ENCODE results near the gene GTF3C4.

GTF3C4 gene

DNA sequence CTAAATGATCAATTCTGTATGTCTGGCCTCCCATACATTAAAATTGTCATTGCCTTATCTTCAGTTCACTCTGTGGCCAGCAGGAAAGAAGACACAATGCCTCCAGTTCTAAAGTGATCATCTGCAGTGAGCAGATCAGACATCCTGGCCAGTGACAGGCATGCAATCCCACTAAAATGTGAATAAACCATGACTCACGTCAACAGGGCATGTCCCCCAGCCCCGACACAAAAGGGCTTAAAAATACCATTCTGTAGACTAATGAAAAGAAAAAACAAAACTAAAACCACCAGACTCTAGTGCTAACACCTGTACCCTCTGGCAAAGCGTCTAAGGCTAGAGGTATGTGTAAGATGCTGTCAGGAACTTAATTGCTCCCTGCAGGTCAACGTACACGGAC, 39.0 kb upstream of the GTF3C4 start:
- H3K9me3 ChIP-seq (replicated peaks in 1 of 2; ENCODE audit: control insufficient read depth in 2 of 2, insufficient read depth in 1 of 2, low read depth in 1 of 2, low read length in 2 of 2), result no peaks in the 10 kb centered on the region
- no peak overlapping the region for H2BK5ac ChIP-seq (ENCODE audit: low read length)
- H3K9ac ChIP-seq (ENCODE audit: low read depth, low read length, poor library complexity), result no peak overlapping the region
- no peak overlapping the region for H2BK15ac ChIP-seq (ENCODE audit: low read length)
- H4K91ac ChIP-seq (ENCODE audit: low read depth, low read length, poor library complexity), result no peak overlapping the region
- H3K14ac ChIP-seq (ENCODE audit: low read length), result no peak overlapping the region
- no peak for DNase-seq (ENCODE audit: low spot score)
- H3K23ac ChIP-seq (ENCODE audit: low read depth, low read length, poor library complexity), result no peak overlapping the region
- no peak overlapping the region for H2AFZ ChIP-seq (ENCODE audit: low read length)
- H3K4ac ChIP-seq (ENCODE audit: low read length), result no peak overlapping the region
- H3K4me1 ChIP-seq (ENCODE audit: control insufficient read depth in 2 of 2, insufficient read depth in 1 of 2, low read depth in 1 of 2, low read length in 2 of 2), result no peaks in the 10 kb centered on the region
- H3K27me3 ChIP-seq (ENCODE audit: control insufficient read depth in 3 of 3, insufficient read depth in 3 of 3, low read depth in 1 of 3, low read length in 3 of 3), result no peaks in the 10 kb centered on the region
- no peak overlapping the region for H3K27ac ChIP-seq (replicated peaks; ENCODE audit: low read length)
- no peak overlapping the region for H2AK5ac ChIP-seq (ENCODE audit: low read depth, low read length)
- no peak overlapping the region for H2BK12ac ChIP-seq (ENCODE audit: low read length)
- H3K18ac ChIP-seq (ENCODE audit: low read length), result no peak overlapping the region
- H4K8ac ChIP-seq (ENCODE audit: low read depth, low read length), result no peak overlapping the region
- WGBS, 2 donors (ENCODE audit: extremely low coverage in 2 of 2, insufficient read length in 2 of 2, insufficient replicate concordance in 1 of 2), result no CpG with 5 or more reads among the region's 5 CpGs
- peaks cover 20 to 72% of the 10 kb centered on the region in 2 donors for H3K36me3 ChIP-seq (replicated peaks in 1 of 2; ENCODE audit: control insufficient read depth in 2 of 2, insufficient read depth in 2 of 2, low read length in 2 of 2)
- H3K79me1 ChIP-seq (ENCODE audit: low read depth, low read length), result no peaks in the 10 kb centered on the region
- no peak overlapping the region for H2BK120ac ChIP-seq (ENCODE audit: low read depth, low read length)
- no peak overlapping the region for H3K4me2 ChIP-seq (ENCODE audit: insufficient read depth, low read length, poor library complexity, severe bottlenecking)
- H3K4me3 ChIP-seq (ENCODE audit: low read length in 2 of 2), result no peak overlapping the region

DNA sequence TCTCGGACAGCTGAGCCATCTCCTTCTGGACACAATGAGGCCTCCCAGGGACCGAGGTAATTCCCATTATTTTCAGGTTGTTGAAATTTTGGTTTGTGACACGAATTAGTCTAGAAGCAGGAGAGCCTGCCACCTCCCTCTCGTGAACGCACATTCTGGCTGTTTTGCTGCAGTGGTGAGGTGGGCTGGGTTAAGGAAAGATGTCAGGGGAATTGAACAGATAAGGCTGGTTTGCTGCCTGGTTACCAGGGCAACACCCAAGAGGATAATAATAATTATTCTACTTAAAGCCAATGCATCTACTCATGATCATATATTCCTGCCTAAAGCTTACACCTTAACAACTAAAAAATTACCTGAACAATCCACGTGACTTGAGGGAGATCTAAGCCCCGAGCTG, 38.6 kb upstream of the GTF3C4 start:
- Histone ChIP-seq H4K8ac (ENCODE audit: low read depth, low read length) (no peak overlapping the region), H3K27ac (replicated peaks; ENCODE audit: low read length) (no peak overlapping the region)
- no CpG with 5 or more reads among the region's 7 CpGs for WGBS, 2 donors (ENCODE audit: extremely low coverage in 2 of 2, insufficient read length in 2 of 2, insufficient replicate concordance in 1 of 2)

DNA sequence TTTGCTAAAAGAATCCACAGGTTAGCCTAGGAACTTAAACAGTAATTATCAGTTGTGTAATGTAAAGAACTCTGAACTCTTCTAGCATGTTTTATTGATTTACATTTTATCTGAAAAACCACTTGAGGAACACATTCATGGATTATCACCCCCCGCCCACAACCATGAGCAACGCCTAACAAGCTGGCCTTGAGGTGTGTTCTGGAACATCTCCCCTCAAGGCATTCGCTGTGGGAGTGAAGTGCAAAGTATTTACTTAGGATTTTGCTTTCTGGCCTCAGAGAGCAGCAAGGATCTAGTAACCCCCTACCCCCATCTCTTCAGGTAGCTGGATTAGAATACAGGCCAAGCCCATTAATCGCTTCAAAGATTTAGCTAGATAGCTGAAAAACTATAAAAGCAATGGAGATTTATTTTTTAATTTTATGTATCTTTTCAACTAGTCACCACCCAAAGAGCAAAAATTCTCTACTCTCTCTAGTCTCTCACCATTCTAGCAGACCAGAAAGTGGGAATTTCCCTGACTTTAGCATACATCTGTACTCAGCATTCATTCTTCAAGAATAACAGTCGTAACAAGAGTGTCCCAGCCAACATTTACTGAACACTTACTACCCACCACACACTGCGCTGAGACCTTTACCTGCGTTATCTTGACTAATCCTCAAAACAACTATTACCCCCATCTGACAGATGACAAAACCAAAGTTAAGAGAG, 37.7 kb upstream of the GTF3C4 start:
- H2BK15ac ChIP-seq (ENCODE audit: low read length), result no peak overlapping the region
- H2AFZ ChIP-seq (ENCODE audit: low read length), result no peak overlapping the region
- H3K4me3 ChIP-seq (ENCODE audit: low read length in 2 of 2), result no peak overlapping the region
- DNase-seq (ENCODE audit: low spot score), result no peak
- H3K36me3 ChIP-seq (replicated peaks in 1 of 2; ENCODE audit: control insufficient read depth in 2 of 2, insufficient read depth in 2 of 2, low read length in 2 of 2), result peaks cover 21 to 72% of the 10 kb centered on the region in 2 donors
- WGBS, 2 donors (ENCODE audit: extremely low coverage in 2 of 2, insufficient read length in 2 of 2, insufficient replicate concordance in 1 of 2), result no CpG with 5 or more reads among the region's 7 CpGs
- no peak overlapping the region for H4K91ac ChIP-seq (ENCODE audit: low read depth, low read length, poor library complexity)
- no peak overlapping the region for H3K23ac ChIP-seq (ENCODE audit: low read depth, low read length, poor library complexity)
- H4K8ac ChIP-seq (ENCODE audit: low read depth, low read length), result no peak overlapping the region
- H3K14ac ChIP-seq (ENCODE audit: low read length), result no peak overlapping the region
- no peaks in the 10 kb centered on the region for H3K9me3 ChIP-seq (replicated peaks in 1 of 2; ENCODE audit: control insufficient read depth in 2 of 2, insufficient read depth in 1 of 2, low read depth in 1 of 2, low read length in 2 of 2)
- H3K27me3 ChIP-seq (ENCODE audit: control insufficient read depth in 3 of 3, insufficient read depth in 3 of 3, low read depth in 1 of 3, low read length in 3 of 3), result no peaks in the 10 kb centered on the region
- no peaks in the 10 kb centered on the region for H3K79me1 ChIP-seq (ENCODE audit: low read depth, low read length)
- H2BK5ac ChIP-seq (ENCODE audit: low read length), result no peak overlapping the region
- H2BK120ac ChIP-seq (ENCODE audit: low read depth, low read length), result no peak overlapping the region
- no peak overlapping the region for H2AK5ac ChIP-seq (ENCODE audit: low read depth, low read length)
- H3K4me1 ChIP-seq (ENCODE audit: control insufficient read depth in 2 of 2, insufficient read depth in 1 of 2, low read depth in 1 of 2, low read length in 2 of 2), result no peaks in the 10 kb centered on the region
- no peak overlapping the region for H3K27ac ChIP-seq (replicated peaks; ENCODE audit: low read length)
- H2BK12ac ChIP-seq (ENCODE audit: low read length), result no peak overlapping the region
- H3K18ac ChIP-seq (ENCODE audit: low read length), result no peak overlapping the region
- no peak overlapping the region for H3K9ac ChIP-seq (ENCODE audit: low read depth, low read length, poor library complexity)
- H3K4ac ChIP-seq (ENCODE audit: low read length), result no peak overlapping the region
- no peak overlapping the region for H3K4me2 ChIP-seq (ENCODE audit: insufficient read depth, low read length, poor library complexity, severe bottlenecking)

More for the DNA sequence above, 38.6 kb upstream of the GTF3C4 start:
- Histone ChIP-seq H3K4me2 (ENCODE audit: insufficient read depth, low read length, poor library complexity, severe bottlenecking) (no peak overlapping the region), H3K4me1 (ENCODE audit: control insufficient read depth in 2 of 2, insufficient read depth in 1 of 2, low read depth in 1 of 2, low read length in 2 of 2) (no peaks in the 10 kb centered on the region), H3K18ac (ENCODE audit: low read length) (no peak overlapping the region), H4K91ac (ENCODE audit: low read depth, low read length, poor library complexity) (no peak overlapping the region), H2BK12ac (ENCODE audit: low read length) (no peak overlapping the region), H3K9ac (ENCODE audit: low read depth, low read length, poor library complexity) (no peak overlapping the region), H2BK120ac (ENCODE audit: low read depth, low read length) (no peak overlapping the region), H3K23ac (ENCODE audit: low read depth, low read length, poor library complexity) (no peak overlapping the region), H2AK5ac (ENCODE audit: low read depth, low read length) (no peak overlapping the region), H3K79me1 (ENCODE audit: low read depth, low read length) (no peaks in the 10 kb centered on the region), H2AFZ (ENCODE audit: low read length) (no peak overlapping the region), H3K4ac (ENCODE audit: low read length) (no peak overlapping the region), H3K36me3 (replicated peaks in 1 of 2; ENCODE audit: control insufficient read depth in 2 of 2, insufficient read depth in 2 of 2, low read length in 2 of 2) (peaks cover 20 to 72% of the 10 kb centered on the region in 2 donors), H3K9me3 (replicated peaks in 1 of 2; ENCODE audit: control insufficient read depth in 2 of 2, insufficient read depth in 1 of 2, low read depth in 1 of 2, low read length in 2 of 2) (no peaks in the 10 kb centered on the region), H2BK15ac (ENCODE audit: low read length) (no peak overlapping the region), H3K4me3 (ENCODE audit: low read length in 2 of 2) (no peak overlapping the region), H2BK5ac (ENCODE audit: low read length) (no peak overlapping the region), H3K14ac (ENCODE audit: low read length) (no peak overlapping the region), H3K27me3 (ENCODE audit: control insufficient read depth in 3 of 3, insufficient read depth in 3 of 3, low read depth in 1 of 3, low read length in 3 of 3) (no peaks in the 10 kb centered on the region)
- no peak for DNase-seq (ENCODE audit: low spot score)

DNA sequence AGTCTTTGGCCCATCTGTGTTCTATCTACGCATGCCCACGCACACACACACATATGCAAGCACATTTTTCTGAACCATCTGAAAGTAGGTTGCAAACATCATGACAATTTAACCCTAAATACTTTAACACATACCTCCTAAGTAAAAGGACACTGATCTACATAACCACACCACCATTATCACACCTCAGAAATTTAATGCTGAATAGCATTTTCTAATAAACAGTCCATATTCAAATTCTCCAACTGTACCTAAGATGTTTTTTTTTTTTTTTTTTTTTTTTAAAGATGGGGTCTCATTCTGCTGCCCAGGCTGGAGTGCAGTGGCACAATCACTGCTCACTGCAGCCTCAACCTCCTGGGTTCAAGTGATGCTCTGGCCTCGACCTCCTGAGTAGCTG, 35.9 kb upstream of the GTF3C4 start:
- no CpG with 5 or more reads among the region's 3 CpGs for WGBS, 2 donors (ENCODE audit: extremely low coverage in 2 of 2, insufficient read length in 2 of 2, insufficient replicate concordance in 1 of 2)
- no peak overlapping the region for H3K18ac ChIP-seq (ENCODE audit: low read length)

More for the DNA sequence above, 35.9 kb upstream of the GTF3C4 start:
- no peak overlapping the region for H2BK5ac ChIP-seq (ENCODE audit: low read length)
- H3K23ac ChIP-seq (ENCODE audit: low read depth, low read length, poor library complexity), result no peak overlapping the region
- no peak overlapping the region for H2BK12ac ChIP-seq (ENCODE audit: low read length)
- H4K8ac ChIP-seq (ENCODE audit: low read depth, low read length), result no peak overlapping the region
- H3K9ac ChIP-seq (ENCODE audit: low read depth, low read length, poor library complexity), result no peak overlapping the region
- H3K4me3 ChIP-seq (ENCODE audit: low read length in 2 of 2), result no peak overlapping the region
- no peak overlapping the region for H2AFZ ChIP-seq (ENCODE audit: low read length)
- no peak overlapping the region for H4K91ac ChIP-seq (ENCODE audit: low read depth, low read length, poor library complexity)
- H3K4ac ChIP-seq (ENCODE audit: low read length), result no peak overlapping the region
- H3K79me1 ChIP-seq (ENCODE audit: low read depth, low read length), result no peaks in the 10 kb centered on the region
- H2AK5ac ChIP-seq (ENCODE audit: low read depth, low read length), result no peak overlapping the region
- H2BK15ac ChIP-seq (ENCODE audit: low read length), result no peak overlapping the region
- no peak overlapping the region for H3K14ac ChIP-seq (ENCODE audit: low read length)
- H2BK120ac ChIP-seq (ENCODE audit: low read depth, low read length), result no peak overlapping the region
- H3K27me3 ChIP-seq (ENCODE audit: control insufficient read depth in 3 of 3, insufficient read depth in 3 of 3, low read depth in 1 of 3, low read length in 3 of 3), result no peaks in the 10 kb centered on the region
- no peak overlapping the region for H3K27ac ChIP-seq (replicated peaks; ENCODE audit: low read length)
- peaks cover 22 to 72% of the 10 kb centered on the region in 2 donors for H3K36me3 ChIP-seq (replicated peaks in 1 of 2; ENCODE audit: control insufficient read depth in 2 of 2, insufficient read depth in 2 of 2, low read length in 2 of 2)
- H3K4me1 ChIP-seq (ENCODE audit: control insufficient read depth in 2 of 2, insufficient read depth in 1 of 2, low read depth in 1 of 2, low read length in 2 of 2), result no peaks in the 10 kb centered on the region
- no peak for DNase-seq (ENCODE audit: low spot score)
- no peaks in the 10 kb centered on the region for H3K9me3 ChIP-seq (replicated peaks in 1 of 2; ENCODE audit: control insufficient read depth in 2 of 2, insufficient read depth in 1 of 2, low read depth in 1 of 2, low read length in 2 of 2)
- H3K4me2 ChIP-seq (ENCODE audit: insufficient read depth, low read length, poor library complexity, severe bottlenecking), result no peak overlapping the region

Measured in neuronal stem cell (in vitro differentiated cells).